Fibroblast of lung (primary cell): ENCODE results near the gene PNPT1.

Experiments used
- CTCF ChIP-seq, 2 donors: IDR thresholded peaks in 1 of 2; conservative IDR thresholded peaks in 1 of 2; 1 replicate in 1 of 2; 2 replicates in 1 of 2; pipeline ENCODE4 v1.5.1; 2011 to 2012; ENCODE audit warnings: low read length in 2 of 2, control low read depth in 1 of 2, inconsistent platforms in 1 of 2, low read depth in 1 of 2, mild to moderate bottlenecking in 1 of 2
- EZH2 ChIP-seq: IDR thresholded peaks from 2 replicates; pipeline ENCODE4 v1.5.1; 2012; ENCODE audit warnings: low read length, control low read depth, mild to moderate bottlenecking; ENCODE audit errors: missing control alignments

- TF ChIP-seq CTCF (conservative IDR thresholded peaks at IDR 0.05 in 1 of 2, IDR thresholded peaks at IDR 0.05 in 1 of 2; ENCODE audit: low read depth in 1 of 2, low read length in 2 of 2) (no peak), EZH2 (no peak)
Measured at GRCh38 chr2:55590810-55591440, 102.7 kb downstream of the PNPT1 start.
